ENCODE results near the gene DGUOK.

DNA sequence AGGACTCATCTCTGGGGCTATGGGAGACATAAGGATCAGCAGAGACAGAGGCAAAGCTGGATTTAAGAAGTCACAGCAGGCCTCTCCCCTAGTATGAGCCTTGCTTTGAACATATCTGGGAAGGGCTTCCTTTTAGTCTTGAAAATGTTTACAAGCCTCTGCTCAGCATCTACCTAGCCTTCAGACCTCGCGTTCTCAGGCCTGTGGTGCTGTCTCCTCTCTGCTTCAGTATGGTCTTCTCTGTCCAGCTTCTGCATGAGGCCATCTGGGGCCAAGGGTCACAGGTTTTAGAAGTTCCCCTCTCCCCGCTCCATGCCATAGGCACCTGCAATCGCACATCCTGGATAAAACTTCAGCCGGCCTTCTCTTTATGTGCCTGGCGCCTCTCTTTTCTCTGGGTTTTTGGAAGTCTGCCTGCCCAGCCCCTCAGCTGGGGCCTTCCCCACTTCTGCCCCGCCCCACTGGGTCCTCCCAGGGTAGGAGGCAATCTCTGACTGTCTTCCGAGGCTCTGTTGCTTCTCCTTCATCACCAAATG is 26.8 kb upstream of the DGUOK start:
- TF ChIP-seq CTCF (IDR thresholded peaks at IDR 0.05; ENCODE audit: low read depth, low read length, missing input control) (no peak), YY1 (IDR thresholded peaks at IDR 0.05) (no peak), FOXA1 (IDR thresholded peaks at IDR 0.05) (no peak), HNF4G (IDR thresholded peaks at IDR 0.05) (no peak), JUND (IDR thresholded peaks at IDR 0.05) (no peak), SP1 (IDR thresholded peaks at IDR 0.05) (no peak), TAF1 (conservative IDR thresholded peaks at IDR 0.05) (no peak), RXRA (IDR thresholded peaks at IDR 0.05) (no peak)
- TF ChIP-seq, protein P1, sequence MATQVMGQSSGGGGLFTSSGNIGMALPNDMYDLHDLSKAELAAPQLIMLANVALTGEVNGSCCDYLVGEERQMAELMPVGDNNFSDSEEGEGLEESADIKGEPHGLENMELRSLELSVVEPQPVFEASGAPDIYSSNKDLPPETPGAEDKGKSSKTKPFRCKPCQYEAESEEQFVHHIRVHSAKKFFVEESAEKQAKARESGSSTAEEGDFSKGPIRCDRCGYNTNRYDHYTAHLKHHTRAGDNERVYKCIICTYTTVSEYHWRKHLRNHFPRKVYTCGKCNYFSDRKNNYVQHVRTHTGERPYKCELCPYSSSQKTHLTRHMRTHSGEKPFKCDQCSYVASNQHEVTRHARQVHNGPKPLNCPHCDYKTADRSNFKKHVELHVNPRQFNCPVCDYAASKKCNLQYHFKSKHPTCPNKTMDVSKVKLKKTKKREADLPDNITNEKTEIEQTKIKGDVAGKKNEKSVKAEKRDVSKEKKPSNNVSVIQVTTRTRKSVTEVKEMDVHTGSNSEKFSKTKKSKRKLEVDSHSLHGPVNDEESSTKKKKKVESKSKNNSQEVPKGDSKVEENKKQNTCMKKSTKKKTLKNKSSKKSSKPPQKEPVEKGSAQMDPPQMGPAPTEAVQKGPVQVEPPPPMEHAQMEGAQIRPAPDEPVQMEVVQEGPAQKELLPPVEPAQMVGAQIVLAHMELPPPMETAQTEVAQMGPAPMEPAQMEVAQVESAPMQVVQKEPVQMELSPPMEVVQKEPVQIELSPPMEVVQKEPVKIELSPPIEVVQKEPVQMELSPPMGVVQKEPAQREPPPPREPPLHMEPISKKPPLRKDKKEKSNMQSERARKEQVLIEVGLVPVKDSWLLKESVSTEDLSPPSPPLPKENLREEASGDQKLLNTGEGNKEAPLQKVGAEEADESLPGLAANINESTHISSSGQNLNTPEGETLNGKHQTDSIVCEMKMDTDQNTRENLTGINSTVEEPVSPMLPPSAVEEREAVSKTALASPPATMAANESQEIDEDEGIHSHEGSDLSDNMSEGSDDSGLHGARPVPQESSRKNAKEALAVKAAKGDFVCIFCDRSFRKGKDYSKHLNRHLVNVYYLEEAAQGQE (IDR thresholded peaks at IDR 0.05), result no peak

Measured in liver (tissue), 3 donors.